ENCODE data around the gene TANC1. TPM values are rescaled to one million over a fixed set of nuclear protein-coding genes. Genes with fewer than 3 reads are reported as not detected.

Gene TANC1
- total RNA-seq, 6 experiments from 2014 or later: 4.0 to 12.7 (median 11.3) TPM

- 46% methylated on average over 1 of the region's 1 CpG for WGBS (ENCODE audit: insufficient coverage, low coverage, low lambda C conversion rate, missing lambda C conversion rate)
- H3K4me3 ChIP-seq: no peak overlapping the region
- peak in 2 of 4 donors; percentile 33 to 59 for ATAC-seq
- DNase-seq: no peak
- no peaks in the 10 kb centered on the region for H3K4me1 ChIP-seq
- H3K27me3 ChIP-seq: no peaks in the 10 kb centered on the region
- no peak overlapping the region for H3K27ac ChIP-seq
- no peak for TF ChIP-seq POLR2A (IDR thresholded peaks at IDR 0.05)
- no peak for TF ChIP-seq CTCF (IDR thresholded peaks at IDR 0.05)
- H3K9me3 ChIP-seq: no peaks in the 10 kb centered on the region
- no peaks in the 10 kb centered on the region for H3K36me3 ChIP-seq
- intact Hi-C loops (cut with DNase I): no loop called here
Observed at GRCh38 chr2:159046966-159047365, 78.5 kb downstream of the TANC1 start.

GRCh38 chr2:159050426-159050825 lies 82.0 kb downstream of the TANC1 start:
- 94% methylated on average over 1 of the region's 1 CpG for WGBS (ENCODE audit: insufficient coverage, low coverage, low lambda C conversion rate, missing lambda C conversion rate)
- Histone ChIP-seq H3K9me3 (no peaks in the 10 kb centered on the region), H3K27me3 (no peaks in the 10 kb centered on the region), H3K27ac (no peak overlapping the region), H3K36me3 (no peaks in the 10 kb centered on the region), H3K4me1 (no peaks in the 10 kb centered on the region), H3K4me3 (no peak overlapping the region)
- intact Hi-C loops (cut with DNase I): no loop called here
- DNase-seq (no peak), ATAC-seq (no peak)
- TF ChIP-seq CTCF (IDR thresholded peaks at IDR 0.05) (no peak), POLR2A (IDR thresholded peaks at IDR 0.05) (no peak)

- TF ChIP-seq POLR2A (IDR thresholded peaks at IDR 0.05) (no peak), CTCF (IDR thresholded peaks at IDR 0.05) (no peak)
- no peaks in the 10 kb centered on the region for H3K27me3 ChIP-seq
- ATAC-seq (no peak), DNase-seq (no peak)
- intact Hi-C loops (cut with DNase I): no loop called here
- H3K36me3 ChIP-seq: no peaks in the 10 kb centered on the region
- H3K4me1 ChIP-seq: no peaks in the 10 kb centered on the region
- no peak overlapping the region for H3K4me3 ChIP-seq
- no peak overlapping the region for H3K27ac ChIP-seq
- 97% methylated on average over 3 of the region's 3 CpGs for WGBS (ENCODE audit: insufficient coverage, low coverage, low lambda C conversion rate, missing lambda C conversion rate)
- H3K9me3 ChIP-seq: no peaks in the 10 kb centered on the region
Observed at GRCh38 chr2:159051133-159051532, 82.7 kb downstream of the TANC1 start.

- H3K36me3 ChIP-seq: no peaks in the 10 kb centered on the region
- ATAC-seq: no peak
Observed at GRCh38 chr2:159051661-159052060, 83.2 kb downstream of the TANC1 start.

More at GRCh38 chr2:159051661-159052060, 83.2 kb downstream of the TANC1 start:
- no peak overlapping the region for H3K4me3 ChIP-seq
- H3K27me3 ChIP-seq: no peaks in the 10 kb centered on the region
- intact Hi-C loops (cut with DNase I): no loop called here
- no peak for DNase-seq
- H3K4me1 ChIP-seq: no peaks in the 10 kb centered on the region
- 96% methylated on average over 4 of the region's 5 CpGs for WGBS (ENCODE audit: insufficient coverage, low coverage, low lambda C conversion rate, missing lambda C conversion rate)
- H3K27ac ChIP-seq: no peak overlapping the region
- TF ChIP-seq CTCF (IDR thresholded peaks at IDR 0.05) (no peak), POLR2A (IDR thresholded peaks at IDR 0.05) (no peak)
- no peaks in the 10 kb centered on the region for H3K9me3 ChIP-seq

All from right lobe of liver (tissue), 6 donors.